KOPT-K1 (cell line): ENCODE results near the gene SEC61A1.

Source experiments
- H3K27ac ChIP-seq: fragments of 200-600 bp; sonication (generic); 2 replicates; pipeline ENCODE4 v1.5.1; 2016; ENCODE audit warnings: antibody characterized with exemption, mild to moderate bottlenecking, low read depth, low read length; ENCODE audit not compliant: poor library complexity, severe bottlenecking
- H3K36me3 ChIP-seq: fragments of 200-600 bp; sonication (generic); 2 replicates; pipeline ENCODE4 v1.5.1; 2017; ENCODE audit warnings: antibody characterized with exemption, mild to moderate bottlenecking, low read length, moderate library complexity; ENCODE audit not compliant: insufficient read depth
- H3K9me3 ChIP-seq: fragments of 200-600 bp; sonication (generic); 2 replicates; pipeline ENCODE4 v1.5.1; 2017; ENCODE audit warnings: antibody characterized with exemption, low read length, mild to moderate bottlenecking; ENCODE audit not compliant: insufficient read depth, poor library complexity, severe bottlenecking

SEC61A1 gene

DNA sequence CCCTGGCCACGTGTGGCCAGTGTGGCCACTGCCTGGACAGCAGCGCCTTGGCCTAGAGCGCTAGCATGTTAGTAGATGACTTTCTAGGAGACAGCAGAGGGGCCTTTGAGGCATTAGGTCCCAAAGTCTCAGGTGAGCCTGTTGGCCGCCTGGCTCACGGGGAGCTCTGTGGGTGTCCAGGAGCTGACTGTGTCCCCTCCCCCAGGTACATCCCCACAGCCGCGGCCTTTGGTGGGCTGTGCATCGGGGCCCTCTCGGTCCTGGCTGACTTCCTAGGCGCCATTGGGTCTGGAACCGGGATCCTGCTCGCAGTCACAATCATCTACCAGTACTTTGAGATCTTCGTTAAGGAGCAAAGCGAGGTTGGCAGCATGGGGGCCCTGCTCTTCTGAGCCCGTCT is 17.0 kb downstream of the SEC61A1 start:
- no peak overlapping the region for H3K27ac ChIP-seq
- peaks cover 100% of the 10 kb centered on the region for H3K36me3 ChIP-seq
- H3K9me3 ChIP-seq: no peaks in the 10 kb centered on the region

- H3K36me3 ChIP-seq: peaks cover 100% of the 10 kb centered on the region
- no peak overlapping the region for H3K27ac ChIP-seq
- H3K9me3 ChIP-seq: no peaks in the 10 kb centered on the region
These were observed 18.8 kb downstream of the SEC61A1 start for GRCh38 chr3:128070898-128071591.

DNA sequence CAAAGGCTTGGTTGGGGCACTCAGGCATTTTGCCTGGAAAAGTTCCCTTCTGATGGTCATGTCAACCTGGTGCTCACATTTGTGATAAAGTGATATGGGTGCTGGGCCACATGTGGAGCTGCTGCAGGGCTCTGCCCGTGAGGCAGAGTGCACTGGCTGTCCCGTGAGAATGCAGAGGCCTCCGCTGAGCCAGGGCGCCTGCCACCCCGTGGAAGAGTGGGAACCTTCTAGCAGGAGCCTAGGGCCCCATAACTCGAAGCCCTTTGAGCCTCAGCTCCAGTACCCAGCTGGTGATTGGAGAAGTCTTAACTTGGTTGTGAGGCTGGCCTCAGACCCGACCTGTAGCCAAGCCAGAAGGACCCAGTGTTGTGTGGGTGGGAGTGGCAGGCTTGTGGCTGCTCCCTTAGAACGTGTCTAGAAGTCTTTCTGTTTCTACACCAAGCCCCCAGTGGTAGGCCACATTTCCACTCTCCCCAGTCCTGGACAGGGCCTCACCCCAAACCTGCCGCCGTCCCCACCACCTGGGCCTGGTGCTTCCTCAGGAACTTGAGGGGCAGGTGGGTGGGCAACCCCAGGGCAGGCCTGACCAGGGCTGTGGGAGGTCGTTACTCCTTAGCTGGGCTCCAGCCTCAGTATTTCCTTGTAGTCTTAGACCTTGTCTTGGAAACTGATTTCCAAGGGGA is 19.7 kb downstream of the SEC61A1 start:
- no peak overlapping the region for H3K27ac ChIP-seq
- H3K9me3 ChIP-seq: no peaks in the 10 kb centered on the region
- H3K36me3 ChIP-seq: peaks cover 99% of the 10 kb centered on the region

- H3K9me3 ChIP-seq: no peaks in the 10 kb centered on the region
- H3K36me3 ChIP-seq: peaks cover 98% of the 10 kb centered on the region
- no peak overlapping the region for H3K27ac ChIP-seq
These were observed 20.4 kb downstream of the SEC61A1 start for GRCh38 chr3:128072454-128073184.

DNA sequence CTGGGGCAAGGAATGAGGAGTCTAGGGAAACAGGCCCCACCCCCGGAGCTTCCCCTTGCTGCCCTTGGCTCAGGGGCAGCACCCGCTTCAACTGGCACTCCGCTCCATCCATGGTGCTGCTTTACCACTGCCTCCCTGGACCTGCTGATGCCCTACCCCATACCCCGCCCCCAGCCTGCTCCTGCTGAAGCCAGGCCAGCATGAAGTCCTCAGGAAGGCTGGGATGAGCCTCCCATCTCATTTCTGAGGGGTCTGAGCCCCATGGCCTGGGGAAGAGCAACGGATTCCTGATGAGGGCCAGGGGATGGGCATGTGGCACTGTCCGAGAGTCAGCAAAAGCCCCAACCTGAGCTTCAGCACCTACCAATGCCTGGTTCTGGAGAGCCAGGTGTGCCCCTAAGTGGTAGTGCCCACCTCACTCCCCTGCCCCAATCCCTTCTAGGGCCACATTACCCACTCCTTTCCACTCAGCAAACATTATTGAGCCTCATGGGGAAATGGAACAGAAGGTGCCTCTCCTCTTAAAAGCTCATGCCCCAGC is 21.0 kb downstream of the SEC61A1 start:
- H3K27ac ChIP-seq: no peak overlapping the region
- no peaks in the 10 kb centered on the region for H3K9me3 ChIP-seq
- peaks cover 98% of the 10 kb centered on the region for H3K36me3 ChIP-seq

DNA sequence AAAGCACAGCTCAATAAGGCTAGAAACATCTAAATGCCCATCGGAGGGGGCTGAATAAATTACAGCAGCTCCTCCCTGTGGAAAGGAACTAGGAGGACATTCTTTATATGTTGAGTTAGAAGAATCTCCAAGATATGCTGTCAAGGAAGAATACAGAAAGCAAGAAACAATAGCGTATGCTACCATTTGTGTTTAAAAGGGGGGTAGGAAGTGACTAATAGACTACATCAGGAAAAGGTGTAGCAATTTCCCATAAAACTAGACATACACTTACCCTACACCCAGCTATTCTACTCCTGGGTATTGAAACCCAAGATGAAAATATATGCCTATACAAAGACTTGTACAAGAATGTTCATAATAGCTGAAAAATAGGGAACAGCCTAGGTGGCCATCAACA is 21.6 kb downstream of the SEC61A1 start:
- Histone ChIP-seq H3K36me3 (peaks cover 98% of the 10 kb centered on the region), H3K9me3 (no peaks in the 10 kb centered on the region), H3K27ac (no peak overlapping the region)

DNA sequence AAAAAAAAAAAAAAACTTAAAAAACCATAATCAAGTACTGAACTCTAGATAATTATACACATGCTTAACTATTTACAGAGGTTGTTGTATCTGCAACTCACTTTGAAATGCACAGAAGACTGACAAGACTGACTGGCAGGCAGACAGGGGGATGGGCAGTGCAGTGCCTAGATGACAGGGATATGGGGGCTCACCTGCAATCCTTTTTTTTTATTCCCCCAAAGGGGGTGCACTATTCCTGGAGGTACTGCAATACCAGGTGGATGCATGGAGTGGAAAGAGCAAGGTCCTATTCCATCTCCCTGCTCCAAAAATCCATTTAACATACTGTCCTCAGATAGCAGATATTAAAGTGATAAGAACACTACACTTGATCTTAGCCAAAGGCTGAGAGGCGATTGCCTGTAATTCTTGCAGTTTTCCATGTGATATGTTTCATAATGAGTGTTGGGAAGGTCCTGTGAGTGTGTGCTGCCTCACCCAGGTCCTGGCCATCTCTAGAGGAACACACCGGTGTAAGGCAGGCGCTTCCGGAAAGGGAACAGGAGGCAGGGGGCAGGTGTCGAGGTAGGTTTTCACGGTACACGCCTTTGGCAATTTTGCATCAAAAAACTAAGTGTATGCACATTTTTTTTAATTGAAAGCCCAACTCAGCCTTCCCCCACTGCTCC is 22.7 kb downstream of the SEC61A1 start:
- H3K27ac ChIP-seq: no peak overlapping the region
- no peaks in the 10 kb centered on the region for H3K9me3 ChIP-seq
- H3K36me3 ChIP-seq: peaks cover 98% of the 10 kb centered on the region

GRCh38 chr3:128075522-128076482 is 23.6 kb downstream of the SEC61A1 start:
- H3K9me3 ChIP-seq: no peaks in the 10 kb centered on the region
- H3K27ac ChIP-seq: no peak overlapping the region
- H3K36me3 ChIP-seq: peaks cover 98% of the 10 kb centered on the region

GRCh38 chr3:128076483-128077201 is 24.4 kb downstream of the SEC61A1 start:
- Histone ChIP-seq H3K36me3 (peaks cover 98% of the 10 kb centered on the region), H3K27ac (no peak overlapping the region)

GRCh38 chr3:128077202-128077624 is 25.0 kb downstream of the SEC61A1 start:
- no peaks in the 10 kb centered on the region for H3K9me3 ChIP-seq
- H3K27ac ChIP-seq: no peak overlapping the region
- H3K36me3 ChIP-seq: peaks cover 98% of the 10 kb centered on the region

More at GRCh38 chr3:128076483-128077201, 24.4 kb downstream of the SEC61A1 start:
- H3K9me3 ChIP-seq: no peaks in the 10 kb centered on the region

DNA sequence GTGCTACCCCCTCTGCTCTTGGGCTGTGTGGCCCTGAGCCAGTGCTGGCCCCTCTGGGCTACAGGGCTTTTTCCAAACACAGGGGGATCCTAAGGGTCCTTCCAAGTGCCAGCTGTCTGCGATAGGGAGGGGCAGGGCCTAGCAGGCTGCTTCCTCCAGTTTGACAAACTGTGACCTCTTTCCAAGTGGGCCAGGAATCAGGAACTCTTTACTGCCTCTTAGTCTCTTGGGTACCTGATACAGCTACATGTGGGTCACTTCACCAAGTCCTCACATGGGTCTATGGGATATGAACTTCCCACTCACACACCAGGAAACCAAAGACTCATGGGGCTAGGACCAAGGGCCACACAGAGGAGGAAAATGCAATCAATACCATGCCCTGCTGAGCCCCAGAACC is 25.4 kb downstream of the SEC61A1 start:
- Histone ChIP-seq H3K27ac (no peak overlapping the region), H3K9me3 (no peaks in the 10 kb centered on the region), H3K36me3 (peaks cover 98% of the 10 kb centered on the region)

- H3K27ac ChIP-seq: no peak overlapping the region
- H3K36me3 ChIP-seq: peaks cover 98% of the 10 kb centered on the region
- no peaks in the 10 kb centered on the region for H3K9me3 ChIP-seq
These were observed 26.1 kb downstream of the SEC61A1 start for GRCh38 chr3:128078322-128078721.

DNA sequence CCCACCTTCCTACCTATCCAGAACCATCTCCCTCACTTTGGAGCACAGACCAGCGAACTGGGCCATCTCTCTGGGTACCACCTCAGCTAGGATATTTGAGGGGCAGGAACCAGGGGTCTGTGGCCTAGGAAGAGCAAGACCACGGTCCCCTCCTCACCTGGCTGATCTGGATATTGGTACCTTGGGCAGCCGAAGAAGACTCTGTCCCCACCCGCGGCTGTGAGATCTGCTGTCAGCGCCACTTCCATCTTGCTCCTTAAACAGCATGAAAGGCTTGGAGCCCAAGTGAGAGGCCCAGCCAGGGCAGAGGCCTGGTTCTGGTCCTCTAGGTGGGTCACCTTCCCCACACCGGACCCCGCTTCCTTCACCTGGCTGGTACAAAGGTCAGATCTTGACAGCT is 26.6 kb downstream of the SEC61A1 start:
- Histone ChIP-seq H3K36me3 (peaks cover 98% of the 10 kb centered on the region), H3K9me3 (no peaks in the 10 kb centered on the region), H3K27ac (no peak overlapping the region)
